Measurements from ENCODE around the gene CCDC85C.
A peak's percentile ranks its signal among the peaks of the same experiment; 100 is the strongest.

CCDC85C gene

GRCh38 chr14:99522934-99523703, 80.9 kb downstream of the CCDC85C start:
- H3K4me3 ChIP-seq (ENCODE audit: low read depth, low read length): peak overlapping the region; percentile 23; the same call in 1 of the 2 replicates
- TF ChIP-seq CTCF (IDR thresholded peaks at IDR 0.05; ENCODE audit: low read depth, low read length): no peak

GRCh38 chr14:99522457-99522891, 81.5 kb downstream of the CCDC85C start:
- TF ChIP-seq CTCF (IDR thresholded peaks at IDR 0.05; ENCODE audit: low read depth, low read length): no peak
- peak overlapping the region; percentile 23 for H3K4me3 ChIP-seq (ENCODE audit: low read depth, low read length)

GRCh38 chr14:99522025-99522401, 82.0 kb downstream of the CCDC85C start:
- TF ChIP-seq CTCF (IDR thresholded peaks at IDR 0.05; ENCODE audit: low read depth, low read length): no peak
- no peak overlapping the region for H3K4me3 ChIP-seq (ENCODE audit: low read depth, low read length)

DNA sequence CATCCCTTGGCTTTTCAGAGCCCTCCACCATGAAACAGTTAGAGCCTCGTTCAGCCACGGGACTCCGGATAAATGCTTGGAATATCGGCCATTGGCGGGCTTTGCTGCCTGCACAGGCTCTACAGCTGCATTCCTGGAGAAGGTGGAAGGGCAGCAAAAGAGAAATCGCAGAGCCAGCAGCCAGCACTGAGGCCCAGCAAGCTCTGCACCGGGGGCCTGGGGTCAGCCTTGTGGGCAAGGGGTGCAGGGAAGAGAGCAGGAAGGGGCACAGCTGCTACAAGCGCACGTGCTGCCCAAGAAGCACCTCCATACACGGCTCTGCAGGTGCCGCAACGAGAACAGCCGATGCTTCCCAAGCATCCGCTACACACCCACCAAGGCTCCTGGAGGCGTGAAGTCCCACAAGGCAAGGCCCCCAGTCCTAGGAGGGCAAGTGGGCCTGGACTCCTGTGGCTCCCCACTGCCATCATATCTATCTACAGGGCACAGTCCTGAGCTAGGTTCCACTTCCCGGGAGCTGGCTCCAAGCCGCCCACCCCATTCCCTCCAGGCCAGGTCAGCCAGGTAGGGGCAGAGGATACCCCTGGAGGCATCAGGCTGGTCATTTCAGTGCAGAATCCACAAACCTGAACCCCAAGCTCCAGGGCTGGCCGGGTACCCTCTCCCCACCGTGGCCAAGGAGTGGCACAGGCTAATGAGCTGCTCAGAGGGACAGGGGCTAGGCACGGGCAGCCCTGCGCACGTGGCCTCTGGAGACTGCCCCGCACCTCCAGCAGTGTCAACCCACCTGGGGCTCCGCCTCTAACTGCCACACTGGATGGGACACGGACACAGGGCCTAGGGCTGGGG, 82.6 kb downstream of the CCDC85C start:
- no peak overlapping the region for H3K4me3 ChIP-seq (ENCODE audit: low read depth, low read length)
- no peak for TF ChIP-seq CTCF (IDR thresholded peaks at IDR 0.05; ENCODE audit: low read depth, low read length)

- no peak for TF ChIP-seq CTCF (IDR thresholded peaks at IDR 0.05; ENCODE audit: low read depth, low read length)
- no peak overlapping the region for H3K4me3 ChIP-seq (ENCODE audit: low read depth, low read length)
Observed at GRCh38 chr14:99520571-99521081, 83.4 kb downstream of the CCDC85C start.

DNA sequence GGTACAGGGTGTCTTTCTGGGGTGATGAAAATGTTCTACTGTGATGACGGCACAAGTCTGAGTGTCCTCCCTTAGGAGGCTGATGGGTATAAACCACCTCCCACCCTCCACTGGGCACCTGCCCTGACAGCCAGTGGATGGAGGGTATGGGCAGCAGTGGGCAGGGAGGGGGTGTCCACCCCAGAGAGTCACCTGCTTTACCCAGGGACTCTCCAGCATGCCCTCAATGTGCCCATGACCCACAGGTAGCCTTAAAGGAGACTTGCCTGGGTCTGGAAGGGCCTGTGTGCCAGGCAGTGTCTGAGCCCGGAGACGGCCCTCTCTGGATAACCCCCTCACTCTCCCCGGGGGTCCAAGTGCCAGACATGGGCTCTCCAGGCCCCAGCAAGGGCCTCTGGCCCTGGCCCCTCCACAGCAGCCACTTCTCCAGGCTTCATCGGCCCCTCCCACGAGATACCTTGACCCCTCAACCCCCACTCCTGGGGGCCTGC, 84.0 kb downstream of the CCDC85C start:
- TF ChIP-seq CTCF (IDR thresholded peaks at IDR 0.05; ENCODE audit: low read depth, low read length): no peak
- no peak overlapping the region for H3K4me3 ChIP-seq (ENCODE audit: low read depth, low read length)
